GM12875 (cell line): ENCODE measurements around the gene ACOT7.

Source experiments
- H3K4me3 ChIP-seq: one replicate; pipeline ENCODE4 v1.5.1; 2011; ENCODE audit warnings: low read depth, low read length, control low read depth
- CTCF ChIP-seq: IDR thresholded peaks from 2 replicates; pipeline ENCODE4 v1.5.1; 2011; ENCODE audit warnings: low read depth, mild to moderate bottlenecking, control low read depth, inconsistent platforms, low read length, moderate library complexity, borderline replicate concordance; ENCODE audit not compliant: insufficient read depth

ACOT7 gene

GRCh38 chr1:6271554-6271953, 122.0 kb downstream of the ACOT7 start:
- no peak overlapping the region for H3K4me3 ChIP-seq
- no peak for TF ChIP-seq CTCF

GRCh38 chr1:6271006-6271405, 122.6 kb downstream of the ACOT7 start:
- no peak overlapping the region for H3K4me3 ChIP-seq
- no peak for TF ChIP-seq CTCF

GRCh38 chr1:6270401-6270800, 123.2 kb downstream of the ACOT7 start:
- H3K4me3 ChIP-seq = no peak overlapping the region
- no peak for TF ChIP-seq CTCF

- TF ChIP-seq CTCF = no peak
- H3K4me3 ChIP-seq = no peak overlapping the region
Measured at GRCh38 chr1:6269720-6270400, 123.7 kb downstream of the ACOT7 start.

GRCh38 chr1:6269296-6269695, 124.3 kb downstream of the ACOT7 start:
- H3K4me3 ChIP-seq = no peak overlapping the region
- no peak for TF ChIP-seq CTCF

GRCh38 chr1:6268415-6268814, 125.2 kb downstream of the ACOT7 start:
- no peak overlapping the region for H3K4me3 ChIP-seq
- TF ChIP-seq CTCF = no peak

- no peak overlapping the region for H3K4me3 ChIP-seq
- no peak for TF ChIP-seq CTCF
Measured at GRCh38 chr1:6267686-6268322, 125.8 kb downstream of the ACOT7 start.
